Breast epithelium (tissue), 3 donors: ENCODE data around the gene NBEAL2.

Experiments
- POLR2A ChIP-seq: fragments of 450-650 bp; IDR thresholded peaks from one replicate; pipeline ENCODE4 v1.6.1; 2016; ENCODE audit warnings: antibody characterized with exemption, mild to moderate bottlenecking, moderate library complexity
- POLR2AphosphoS5 ChIP-seq, 3 donors: sonication (generic); formaldehyde crosslinking; IDR thresholded peaks; one replicate each; pipeline ENCODE4 v1.6.1; 2017; ENCODE audit warnings: antibody characterized with exemption in 3 of 3
- TF ChIP-seq, protein P1 (sequence below), 3 donors: fragments of 450-650 bp; IDR thresholded peaks; one replicate each; pipeline ENCODE4 v1.5.1; 2016 to 2017; ENCODE audit warnings: antibody characterized with exemption in 3 of 3, mild to moderate bottlenecking in 3 of 3, moderate library complexity in 3 of 3

DNA sequence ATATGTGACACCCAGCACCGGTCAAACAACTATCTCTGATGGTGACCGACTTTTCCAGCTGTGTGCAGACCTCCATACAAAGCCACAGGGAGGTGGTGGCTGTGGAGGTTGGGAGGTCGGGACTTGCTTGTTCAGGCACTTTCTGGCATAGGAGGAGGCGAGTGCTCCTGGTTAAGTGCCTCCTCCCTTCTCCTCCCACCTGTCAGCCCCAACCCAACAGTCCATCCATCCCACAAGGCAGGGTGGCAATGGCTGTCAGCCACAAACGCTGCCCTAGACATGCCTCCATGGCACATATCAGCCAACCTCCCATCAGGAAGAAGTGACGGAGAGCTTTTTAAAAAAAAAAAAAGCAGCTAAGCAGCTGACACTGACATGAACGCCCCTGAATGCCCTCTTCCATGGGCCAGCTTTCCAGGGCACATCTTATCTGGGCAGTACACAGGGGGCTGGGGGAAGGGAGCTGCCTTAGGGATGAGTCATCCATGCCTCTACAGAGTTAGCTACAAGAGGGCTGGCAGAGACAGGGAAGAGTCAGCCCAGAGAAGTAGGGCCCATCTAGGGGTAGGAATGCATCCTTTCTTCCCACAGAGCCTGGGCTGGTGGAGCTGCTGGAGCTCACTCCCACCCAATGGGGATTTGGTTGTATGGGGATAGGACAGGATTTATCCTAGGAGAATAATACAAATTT lies 44.2 kb upstream of the NBEAL2 start:
- TF ChIP-seq, protein P1, sequence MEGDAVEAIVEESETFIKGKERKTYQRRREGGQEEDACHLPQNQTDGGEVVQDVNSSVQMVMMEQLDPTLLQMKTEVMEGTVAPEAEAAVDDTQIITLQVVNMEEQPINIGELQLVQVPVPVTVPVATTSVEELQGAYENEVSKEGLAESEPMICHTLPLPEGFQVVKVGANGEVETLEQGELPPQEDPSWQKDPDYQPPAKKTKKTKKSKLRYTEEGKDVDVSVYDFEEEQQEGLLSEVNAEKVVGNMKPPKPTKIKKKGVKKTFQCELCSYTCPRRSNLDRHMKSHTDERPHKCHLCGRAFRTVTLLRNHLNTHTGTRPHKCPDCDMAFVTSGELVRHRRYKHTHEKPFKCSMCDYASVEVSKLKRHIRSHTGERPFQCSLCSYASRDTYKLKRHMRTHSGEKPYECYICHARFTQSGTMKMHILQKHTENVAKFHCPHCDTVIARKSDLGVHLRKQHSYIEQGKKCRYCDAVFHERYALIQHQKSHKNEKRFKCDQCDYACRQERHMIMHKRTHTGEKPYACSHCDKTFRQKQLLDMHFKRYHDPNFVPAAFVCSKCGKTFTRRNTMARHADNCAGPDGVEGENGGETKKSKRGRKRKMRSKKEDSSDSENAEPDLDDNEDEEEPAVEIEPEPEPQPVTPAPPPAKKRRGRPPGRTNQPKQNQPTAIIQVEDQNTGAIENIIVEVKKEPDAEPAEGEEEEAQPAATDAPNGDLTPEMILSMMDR (IDR thresholded peaks at IDR 0.05) = peak; percentile 24 to 61 (median 34)
- TF ChIP-seq POLR2A (no peak), POLR2AphosphoS5 (IDR thresholded peaks at IDR 0.05) (peak; percentile 12 to 47 (median 33))
